Lower leg skin (tissue), 4 donors: Measurements from ENCODE around the gene WDTC1. TPM values are rescaled to one million over a fixed set of nuclear protein-coding genes. Genes with fewer than 3 reads are reported as not detected.

ENCODE experiments used
- DNase-seq, 2 donors: peaks; one replicate each; pipeline ENCODE4 v3.0.0-alpha.2; 2019; ENCODE audit warnings: low spot score in 2 of 2
- H3K4me3 ChIP-seq: fragments of 200-600 bp; sonication (generic); 2 replicates; pipeline ENCODE4 v1.5.1; 2017; ENCODE audit warnings: mild to moderate bottlenecking, low read depth; ENCODE audit not compliant: poor library complexity, severe bottlenecking
- POLR2A ChIP-seq, 2 donors: fragments of 450-650 bp; IDR thresholded peaks; one replicate each; pipeline ENCODE4 v1.6.1; 2016 to 2017; ENCODE audit warnings: antibody characterized with exemption in 2 of 2, mild to moderate bottlenecking in 1 of 2, moderate library complexity in 1 of 2
- WGBS, 2 donors: methylation state at CpG; one replicate each; pipeline ENCODE4 v1.1.5; 2018; 5-methylcytosine and 5-hydroxymethylcytosine counted together
- intact Hi-C: fragments of 100-400 bp; cut with DNase I; formaldehyde crosslinking; loops from one replicate; pipeline ENCODE4 v1.15.0; 2023; ENCODE audit warnings: low total_unique reads
- total RNA-seq, 4 donors: library from RNA; depleted of rRNA; stranded (reverse); fragments of >200 nt; gene quantifications; one replicate each; pipeline ENCODE4 v1.1.0, GENCODE V29; 2016
- TF ChIP-seq, protein P1 (sequence below), 3 donors: fragments of 450-650 bp; IDR thresholded peaks; one replicate each; pipeline ENCODE4 v1.5.1; 2016; ENCODE audit warnings: antibody characterized with exemption in 3 of 3, mild to moderate bottlenecking in 3 of 3, moderate library complexity in 2 of 3

WDTC1 gene
- total RNA-seq, 4 donors from 2014 or later = 43.8 to 75.6 (median 65.1) TPM

DNA sequence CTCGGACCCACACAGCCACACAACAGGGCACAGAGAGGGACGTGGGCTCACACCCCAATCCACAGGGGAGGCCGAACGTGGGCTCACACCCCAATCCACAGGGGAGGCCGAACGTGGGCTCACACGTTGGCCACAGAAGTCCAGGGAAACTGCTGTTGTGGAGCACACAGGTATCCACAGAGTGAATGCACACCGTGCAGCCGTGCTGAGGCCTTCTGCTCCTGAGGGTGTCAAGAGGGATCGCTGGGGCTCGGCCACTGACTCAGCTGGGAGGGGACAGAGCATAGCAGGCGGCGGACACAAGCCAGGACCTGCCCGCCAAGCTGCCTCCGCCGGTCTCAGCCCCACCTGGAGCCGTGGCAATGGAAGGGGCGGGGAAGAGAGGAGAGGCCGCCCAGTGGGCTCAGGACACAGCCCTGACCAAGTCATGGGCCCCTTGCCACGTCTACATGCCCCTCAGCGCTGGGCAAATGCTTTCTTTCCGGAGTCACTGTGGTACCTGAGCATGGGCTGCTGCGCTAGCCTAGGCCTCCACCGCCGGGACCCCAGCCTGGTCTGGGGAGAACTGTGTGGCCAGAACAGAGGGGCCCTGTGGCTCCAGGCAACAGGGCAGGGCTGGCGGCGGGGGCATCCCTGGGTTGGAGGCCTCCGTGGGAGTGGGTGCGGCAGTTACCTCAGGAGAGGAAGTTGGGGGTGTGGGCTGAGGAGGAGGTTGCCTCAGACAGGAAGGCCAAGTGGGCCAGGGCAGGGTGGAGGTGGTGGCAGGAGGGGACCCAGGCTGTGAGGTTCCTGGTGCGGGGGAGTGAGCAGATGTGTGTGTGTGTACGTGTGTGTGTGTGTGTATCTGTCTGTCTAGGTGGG lies 108.6 kb downstream of the WDTC1 start:
- H3K4me3 ChIP-seq = peak overlapping the region; percentile 12
- intact Hi-C loops = no loop called here
- DNase-seq = no peak
- TF ChIP-seq, protein P1, sequence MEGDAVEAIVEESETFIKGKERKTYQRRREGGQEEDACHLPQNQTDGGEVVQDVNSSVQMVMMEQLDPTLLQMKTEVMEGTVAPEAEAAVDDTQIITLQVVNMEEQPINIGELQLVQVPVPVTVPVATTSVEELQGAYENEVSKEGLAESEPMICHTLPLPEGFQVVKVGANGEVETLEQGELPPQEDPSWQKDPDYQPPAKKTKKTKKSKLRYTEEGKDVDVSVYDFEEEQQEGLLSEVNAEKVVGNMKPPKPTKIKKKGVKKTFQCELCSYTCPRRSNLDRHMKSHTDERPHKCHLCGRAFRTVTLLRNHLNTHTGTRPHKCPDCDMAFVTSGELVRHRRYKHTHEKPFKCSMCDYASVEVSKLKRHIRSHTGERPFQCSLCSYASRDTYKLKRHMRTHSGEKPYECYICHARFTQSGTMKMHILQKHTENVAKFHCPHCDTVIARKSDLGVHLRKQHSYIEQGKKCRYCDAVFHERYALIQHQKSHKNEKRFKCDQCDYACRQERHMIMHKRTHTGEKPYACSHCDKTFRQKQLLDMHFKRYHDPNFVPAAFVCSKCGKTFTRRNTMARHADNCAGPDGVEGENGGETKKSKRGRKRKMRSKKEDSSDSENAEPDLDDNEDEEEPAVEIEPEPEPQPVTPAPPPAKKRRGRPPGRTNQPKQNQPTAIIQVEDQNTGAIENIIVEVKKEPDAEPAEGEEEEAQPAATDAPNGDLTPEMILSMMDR (IDR thresholded peaks at IDR 0.05) = no peak
- TF ChIP-seq POLR2A (IDR thresholded peaks at IDR 0.05) = no peak
- WGBS, 2 donors = 40 to 42% methylated on average over 16 to 31 of the region's 31 CpGs

DNA sequence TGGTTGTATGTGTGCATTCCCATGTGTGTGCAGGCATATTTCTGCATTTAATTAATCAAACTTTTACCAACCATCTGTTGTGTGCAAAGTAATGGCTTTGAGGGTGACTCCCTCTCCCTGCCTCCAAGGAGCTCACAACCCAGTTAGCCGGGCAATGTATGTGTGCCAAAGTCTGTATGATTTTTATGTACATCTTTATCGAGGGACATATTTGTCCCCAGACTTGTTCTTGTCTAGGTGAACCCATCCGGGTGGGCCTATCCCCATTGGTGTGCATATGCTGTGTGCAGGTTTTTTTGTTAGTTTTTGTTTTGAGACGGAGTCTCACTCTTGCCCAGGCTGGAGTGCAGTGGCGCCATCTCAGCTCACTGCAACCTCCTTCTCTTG lies 109.2 kb downstream of the WDTC1 start:
- WGBS, 2 donors = 40 to 49% methylated on average over 5 of the region's 5 CpGs

DNA sequence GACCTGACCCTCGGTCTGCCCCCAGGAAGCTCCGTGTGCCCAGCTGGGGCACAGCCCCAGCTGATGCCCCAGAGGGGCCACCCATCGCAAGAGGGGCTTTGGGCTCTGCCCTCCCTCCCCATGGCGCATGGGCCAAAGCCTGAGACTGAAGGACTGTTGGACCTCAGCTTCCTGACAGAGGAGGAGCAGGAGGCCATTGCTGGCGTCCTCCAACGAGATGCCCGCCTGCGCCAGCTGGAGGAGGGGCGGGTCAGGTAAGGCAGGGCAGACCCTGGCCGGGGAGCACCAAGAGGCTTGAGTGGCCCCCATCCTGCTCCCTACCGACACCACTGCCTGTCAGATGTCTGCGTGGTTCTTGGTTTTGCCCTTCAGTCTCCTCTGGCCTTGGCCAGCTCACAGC lies 110.8 kb downstream of the WDTC1 start:
- DNase-seq = no peak
- no peak overlapping the region for H3K4me3 ChIP-seq
- 82 to 92% methylated on average over 7 to 11 of the region's 12 CpGs for WGBS, 2 donors
- no peak for TF ChIP-seq POLR2A (IDR thresholded peaks at IDR 0.05)
- TF ChIP-seq, protein P1 (IDR thresholded peaks at IDR 0.05) = no peak
- intact Hi-C loops = no loop called here

More for the DNA sequence above, 109.2 kb downstream of the WDTC1 start:
- no peak for DNase-seq
- TF ChIP-seq, protein P1 (IDR thresholded peaks at IDR 0.05) = no peak
- no peak for TF ChIP-seq POLR2A (IDR thresholded peaks at IDR 0.05)
- H3K4me3 ChIP-seq = no peak overlapping the region
- intact Hi-C loops = no loop called here

DNA sequence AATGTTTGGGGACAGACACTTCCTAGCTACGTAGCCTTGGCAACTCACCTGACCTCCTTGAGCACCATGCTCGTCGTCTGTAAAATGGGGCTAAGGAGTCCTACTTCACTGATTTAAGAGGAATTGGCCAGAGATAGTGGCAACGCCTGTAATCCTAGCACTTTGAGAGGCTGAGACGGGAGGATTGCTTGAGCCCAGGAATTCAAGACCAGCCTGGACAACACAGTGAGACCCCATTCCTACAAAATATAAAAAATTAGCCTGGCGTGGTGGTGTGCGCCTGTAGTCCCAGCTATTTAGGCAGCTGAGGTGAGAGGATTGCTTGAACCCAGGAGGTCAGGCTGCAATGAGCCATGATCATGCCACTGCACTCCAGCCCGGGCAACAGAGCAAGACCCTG lies 111.9 kb downstream of the WDTC1 start:
- intact Hi-C loops = no loop called here
- no peak for DNase-seq
- no peak overlapping the region for H3K4me3 ChIP-seq
- WGBS, 2 donors = 89 to 94% methylated on average over 8 of the region's 8 CpGs
- TF ChIP-seq POLR2A (IDR thresholded peaks at IDR 0.05) = no peak
- TF ChIP-seq, protein P1 (IDR thresholded peaks at IDR 0.05) = no peak

DNA sequence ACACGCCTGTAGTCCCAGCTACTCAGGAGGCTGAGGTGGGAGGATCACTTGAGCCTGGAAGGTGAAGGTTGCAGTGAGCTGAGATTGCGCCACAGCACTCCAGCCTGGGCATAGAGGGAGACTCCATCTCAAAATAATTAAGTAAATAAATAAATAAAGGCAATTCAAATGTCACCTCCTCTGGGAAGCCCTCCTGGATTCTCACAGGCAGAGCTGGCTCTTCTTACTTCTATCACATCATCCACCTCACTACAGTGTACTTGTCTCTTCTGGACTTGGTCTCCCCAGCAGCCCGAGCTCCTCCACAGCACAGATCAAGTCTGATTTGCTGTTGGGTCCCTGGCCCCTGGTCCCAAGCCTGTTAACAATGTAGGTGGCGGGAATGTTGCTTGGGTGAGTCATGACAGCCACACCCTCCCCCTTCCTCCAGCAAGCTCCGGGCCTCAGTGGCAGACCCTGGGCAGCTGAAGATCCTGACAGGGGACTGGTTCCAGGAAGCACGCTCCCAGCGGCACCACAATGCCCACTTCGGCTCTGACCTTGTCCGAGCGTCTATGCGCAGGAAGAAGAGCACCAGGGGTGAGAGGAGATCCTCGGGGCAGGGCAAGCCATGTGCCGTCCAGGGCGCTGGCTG lies 112.7 kb downstream of the WDTC1 start:
- 64 to 74% methylated on average over 12 to 14 of the region's 14 CpGs for WGBS, 2 donors
- H3K4me3 ChIP-seq = no peak overlapping the region
- no peak for TF ChIP-seq POLR2A (IDR thresholded peaks at IDR 0.05)
- TF ChIP-seq, protein P1 (IDR thresholded peaks at IDR 0.05) = no peak
- DNase-seq = no peak
- intact Hi-C loops = no loop called here
